Measurements from ENCODE around the gene NPTX1. TPM values are rescaled to one million over a fixed set of nuclear protein-coding genes. Genes with fewer than 3 reads are reported as not detected.

The NPTX1 gene
- total and polyA plus RNA-seq, 2 experiments from 2014 or later, result 3.4 to 20.5 TPM

- TF ChIP-seq, protein P1, sequence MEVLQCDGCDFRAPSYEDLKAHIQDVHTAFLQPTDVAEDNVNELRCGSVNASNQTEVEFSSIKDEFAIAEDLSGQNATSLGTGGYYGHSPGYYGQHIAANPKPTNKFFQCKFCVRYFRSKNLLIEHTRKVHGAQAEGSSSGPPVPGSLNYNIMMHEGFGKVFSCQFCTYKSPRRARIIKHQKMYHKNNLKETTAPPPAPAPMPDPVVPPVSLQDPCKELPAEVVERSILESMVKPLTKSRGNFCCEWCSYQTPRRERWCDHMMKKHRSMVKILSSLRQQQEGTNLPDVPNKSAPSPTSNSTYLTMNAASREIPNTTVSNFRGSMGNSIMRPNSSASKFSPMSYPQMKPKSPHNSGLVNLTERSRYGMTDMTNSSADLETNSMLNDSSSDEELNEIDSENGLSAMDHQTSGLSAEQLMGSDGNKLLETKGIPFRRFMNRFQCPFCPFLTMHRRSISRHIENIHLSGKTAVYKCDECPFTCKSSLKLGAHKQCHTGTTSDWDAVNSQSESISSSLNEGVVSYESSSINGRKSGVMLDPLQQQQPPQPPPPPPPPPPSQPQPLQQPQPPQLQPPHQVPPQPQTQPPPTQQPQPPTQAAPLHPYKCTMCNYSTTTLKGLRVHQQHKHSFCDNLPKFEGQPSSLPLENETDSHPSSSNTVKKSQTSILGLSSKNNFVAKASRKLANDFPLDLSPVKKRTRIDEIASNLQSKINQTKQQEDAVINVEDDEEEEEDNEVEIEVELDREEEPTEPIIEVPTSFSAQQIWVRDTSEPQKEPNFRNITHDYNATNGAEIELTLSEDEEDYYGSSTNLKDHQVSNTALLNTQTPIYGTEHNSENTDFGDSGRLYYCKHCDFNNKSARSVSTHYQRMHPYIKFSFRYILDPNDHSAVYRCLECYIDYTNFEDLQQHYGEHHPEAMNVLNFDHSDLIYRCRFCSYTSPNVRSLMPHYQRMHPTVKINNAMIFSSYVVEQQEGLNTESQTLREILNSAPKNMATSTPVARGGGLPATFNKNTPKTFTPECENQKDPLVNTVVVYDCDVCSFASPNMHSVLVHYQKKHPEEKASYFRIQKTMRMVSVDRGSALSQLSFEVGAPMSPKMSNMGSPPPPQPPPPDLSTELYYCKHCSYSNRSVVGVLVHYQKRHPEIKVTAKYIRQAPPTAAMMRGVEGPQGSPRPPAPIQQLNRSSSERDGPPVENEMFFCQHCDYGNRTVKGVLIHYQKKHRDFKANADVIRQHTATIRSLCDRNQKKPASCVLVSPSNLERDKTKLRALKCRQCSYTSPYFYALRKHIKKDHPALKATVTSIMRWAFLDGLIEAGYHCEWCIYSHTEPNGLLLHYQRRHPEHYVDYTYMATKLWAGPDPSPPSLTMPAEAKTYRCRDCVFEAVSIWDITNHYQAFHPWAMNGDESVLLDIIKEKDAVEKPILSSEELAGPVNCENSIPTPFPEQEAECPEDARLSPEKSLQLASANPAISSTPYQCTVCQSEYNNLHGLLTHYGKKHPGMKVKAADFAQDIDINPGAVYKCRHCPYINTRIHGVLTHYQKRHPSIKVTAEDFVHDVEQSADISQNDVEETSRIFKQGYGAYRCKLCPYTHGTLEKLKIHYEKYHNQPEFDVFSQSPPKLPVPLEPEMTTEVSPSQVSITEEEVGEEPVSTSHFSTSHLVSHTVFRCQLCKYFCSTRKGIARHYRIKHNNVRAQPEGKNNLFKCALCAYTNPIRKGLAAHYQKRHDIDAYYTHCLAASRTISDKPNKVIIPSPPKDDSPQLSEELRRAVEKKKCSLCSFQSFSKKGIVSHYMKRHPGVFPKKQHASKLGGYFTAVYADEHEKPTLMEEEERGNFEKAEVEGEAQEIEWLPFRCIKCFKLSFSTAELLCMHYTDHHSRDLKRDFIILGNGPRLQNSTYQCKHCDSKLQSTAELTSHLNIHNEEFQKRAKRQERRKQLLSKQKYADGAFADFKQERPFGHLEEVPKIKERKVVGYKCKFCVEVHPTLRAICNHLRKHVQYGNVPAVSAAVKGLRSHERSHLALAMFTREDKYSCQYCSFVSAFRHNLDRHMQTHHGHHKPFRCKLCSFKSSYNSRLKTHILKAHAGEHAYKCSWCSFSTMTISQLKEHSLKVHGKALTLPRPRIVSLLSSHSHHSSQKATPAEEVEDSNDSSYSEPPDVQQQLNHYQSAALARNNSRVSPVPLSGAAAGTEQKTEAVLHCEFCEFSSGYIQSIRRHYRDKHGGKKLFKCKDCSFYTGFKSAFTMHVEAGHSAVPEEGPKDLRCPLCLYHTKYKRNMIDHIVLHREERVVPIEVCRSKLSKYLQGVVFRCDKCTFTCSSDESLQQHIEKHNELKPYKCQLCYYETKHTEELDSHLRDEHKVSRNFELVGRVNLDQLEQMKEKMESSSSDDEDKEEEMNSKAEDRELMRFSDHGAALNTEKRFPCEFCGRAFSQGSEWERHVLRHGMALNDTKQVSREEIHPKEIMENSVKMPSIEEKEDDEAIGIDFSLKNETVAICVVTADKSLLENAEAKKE (CRISPR knock-in tag; IDR thresholded peaks at IDR 0.05), result no peak
- TF ChIP-seq NANOG (IDR thresholded peaks at IDR 0.05; ENCODE audit: borderline replicate concordance), result no peak
- no peak for TF ChIP-seq CREB1 (CRISPR knock-in tag; IDR thresholded peaks at IDR 0.05; ENCODE audit: low read depth)
These were observed 57.2 kb downstream of the NPTX1 start (continued) for GRCh38 chr17:80419255-80419654.

DNA sequence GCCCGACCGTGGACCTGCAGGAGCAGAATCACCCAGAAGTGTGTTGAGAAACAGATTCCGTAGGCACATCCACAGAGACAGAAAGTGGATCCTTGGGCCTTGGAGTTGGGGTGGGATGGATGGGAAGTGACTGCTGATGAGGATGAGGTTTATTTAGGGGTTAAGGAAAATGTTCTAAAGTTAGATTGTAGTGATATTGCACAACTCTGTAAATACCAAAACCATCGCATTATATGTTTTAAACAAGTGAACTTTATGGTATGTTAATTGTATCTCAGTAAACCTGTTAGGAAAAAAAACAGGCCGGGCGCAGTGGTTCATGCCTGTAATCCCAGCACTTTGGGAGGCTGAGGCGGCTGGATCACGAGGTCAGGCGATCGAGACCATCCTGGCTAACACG is 57.8 kb downstream of the NPTX1 start:
- peaks cover 10% of the 10 kb centered on the region for H3K4me1 Mint-ChIP-seq
- Histone ChIP-seq H3K79me2 (replicated peaks; ENCODE audit: insufficient read depth) (0 out of 2 replicates have a peak, but pooled peaks cover 2% of the 10 kb centered on the region), H3K27me3 (ENCODE audit: insufficient read depth) (peaks cover 10% of the 10 kb centered on the region), H3F3A (replicated peaks; ENCODE audit: low read depth) (0 out of 2 replicates have a peak, but pooled peaks cover 3% of the 10 kb centered on the region), H3K4me3 (no peak overlapping the region), H3K9me2 (ENCODE audit: insufficient read depth) (no peaks in the 10 kb centered on the region), H3K36me3 (ENCODE audit: insufficient read depth) (no peaks in the 10 kb centered on the region), H3K27ac (ENCODE audit: low read depth) (no peak overlapping the region), H4K20me1 (replicated peaks; ENCODE audit: insufficient read depth) (peaks cover 4% of the 10 kb centered on the region; the same call in 1 of the 2 replicates), H2AFZ (no peak overlapping the region), H3K4me2 (no peak overlapping the region), H3K4me1 (ENCODE audit: insufficient read depth) (peaks cover 3% of the 10 kb centered on the region; the same call in 1 of the 2 replicates)
- DNase-seq (ENCODE audit: low spot score), result no peak
- peaks cover 4% of the 10 kb centered on the region; the same call in 2 of the 3 replicates for H3K36me3 Mint-ChIP-seq (ENCODE audit: low read depth)
- H3K27me3 Mint-ChIP-seq (ENCODE audit: insufficient read depth, low read depth, poor library complexity), result peaks cover 25% of the 10 kb centered on the region
- H3K27ac Mint-ChIP-seq, result no peak overlapping the region
- no peak overlapping the region for H3K4me3 Mint-ChIP-seq
- ATAC-seq, result no peak
- no peaks in the 10 kb centered on the region; the same call in 2 of the 3 replicates for H3K9me3 Mint-ChIP-seq
- TF ChIP-seq JUNB (IDR thresholded peaks at IDR 0.05; ENCODE audit: unreplicated experiment), result no peak
- no peak for TF ChIP-seq ZNF331 (CRISPR knock-in tag; IDR thresholded peaks at IDR 0.05; ENCODE audit: low read depth)
- TF ChIP-seq, protein P1 (CRISPR knock-in tag; IDR thresholded peaks at IDR 0.05), result no peak
- TF ChIP-seq STAT1 (IDR thresholded peaks at IDR 0.05; ENCODE audit: unreplicated experiment), result no peak
- TF ChIP-seq POLR2AphosphoS5 (IDR thresholded peaks at IDR 0.05; ENCODE audit: low read depth), result no peak
- no peak for TF ChIP-seq NANOG (IDR thresholded peaks at IDR 0.05; ENCODE audit: borderline replicate concordance)
- TF ChIP-seq EZH2 (IDR thresholded peaks at IDR 0.05; ENCODE audit: low read depth, unreplicated experiment), result no peak
- no peak for TF ChIP-seq EZH2phosphoT487 (IDR thresholded peaks at IDR 0.05; ENCODE audit: unreplicated experiment)
